K562 (cell line): ENCODE data around the gene NUDT22. TPM values are rescaled to one million over a fixed set of nuclear protein-coding genes. Genes with fewer than 3 reads are reported as not detected.

Experiments used
- BCOR ChIP-seq: fragments of 450-650 bp; IDR thresholded peaks from 2 replicates; pipeline ENCODE4 v1.6.1; 2016
- CBFA2T2 ChIP-seq: fragments of 450-650 bp; conservative IDR thresholded peaks from 2 replicates; pipeline ENCODE4 v1.6.1; 2017; ENCODE audit warnings: mild to moderate bottlenecking
- CBX1 ChIP-seq: sonication (generic); IDR thresholded peaks from 2 replicates; pipeline ENCODE4 v1.6.1; 2016; ENCODE audit warnings: antibody characterized with exemption, low read depth, mild to moderate bottlenecking
- CHD1 ChIP-seq: fragments of 200-600 bp; sonication (generic); IDR thresholded peaks from one replicate; pipeline ENCODE4 v1.6.1; 2012; ENCODE audit warnings: mild to moderate bottlenecking, moderate library complexity, low read length, inconsistent platforms
- CREB3 ChIP-seq: fragments of 450-650 bp; conservative IDR thresholded peaks from 2 replicates; pipeline ENCODE4 v1.6.1; 2016; ENCODE audit warnings: missing genetic modification characterization, low read depth, mild to moderate bottlenecking, missing compliant biosample characterization, moderate library complexity
- HES1 ChIP-seq: fragments of 450-650 bp; IDR thresholded peaks from 2 replicates; pipeline ENCODE4 v1.6.1; 2016; ENCODE audit warnings: low read depth, mild to moderate bottlenecking, moderate library complexity
- IFI16 ChIP-seq: fragments of 250-450 bp; sonication (Bioruptor Pico); IDR thresholded peaks from 2 replicates; pipeline ENCODE4 v2.1.2; 2022; ENCODE audit warnings: mild to moderate bottlenecking, inconsistent platforms
- MAFF ChIP-seq: IDR thresholded peaks from 2 replicates; pipeline ENCODE4 v1.6.1; 2012; ENCODE audit warnings: low read length, improper control_type of control experiment
- MBD2 ChIP-seq: sonication (generic); IDR thresholded peaks from 2 replicates; pipeline ENCODE4 v1.6.1; 2016; ENCODE audit warnings: low read depth, borderline replicate concordance
- MTF1 ChIP-seq: fragments of 250-450 bp; sonication (Bioruptor Pico); IDR thresholded peaks from 2 replicates; pipeline ENCODE4 v1.9.0; 2021; ENCODE audit warnings: moderate library complexity, mild to moderate bottlenecking, inconsistent platforms, borderline replicate concordance
- NFIX ChIP-seq: fragments of 250-450 bp; sonication (Bioruptor Pico); IDR thresholded peaks from 2 replicates; pipeline ENCODE4 v1.4.0; 2020; ENCODE audit warnings: low read depth, mild to moderate bottlenecking, moderate library complexity
- PURB ChIP-seq: sonication (generic); formaldehyde crosslinking; IDR thresholded peaks from 2 replicates; pipeline ENCODE4 v1.9.0; 2021; ENCODE audit warnings: low read depth, mild to moderate bottlenecking, missing genetic modification reagents
- RCOR1 ChIP-seq, 2 experiments: IDR thresholded peaks; 2 replicates each; pipeline ENCODE4 v1.6.1; 2012; ENCODE audit warnings: low read depth in 2 of 2, low read length in 2 of 2, borderline replicate concordance in 1 of 2, improper control_type of control experiment in 1 of 2
- SIN3B ChIP-seq: fragments of 450-650 bp; IDR thresholded peaks from 2 replicates; pipeline ENCODE4 v1.6.1; 2017; ENCODE audit warnings: low read depth, mild to moderate bottlenecking, moderate library complexity
- TEAD1 ChIP-seq, 2 experiments: fragments of 450-650 bp in 1 of 2; sonication (generic) in 1 of 2; formaldehyde crosslinking; IDR thresholded peaks; 2 replicates each; pipeline versions ENCODE4 v1.4.0 to v1.8.0; 2020 to 2022; ENCODE audit warnings: mild to moderate bottlenecking in 2 of 2, missing genetic modification reagents in 1 of 2
- TFE3 ChIP-seq: fragments of 450-650 bp; formaldehyde crosslinking; IDR thresholded peaks from 2 replicates; pipeline ENCODE4 v1.4.0; 2020; ENCODE audit warnings: mild to moderate bottlenecking, mixed read lengths
- YY1 ChIP-seq, 3 experiments: IDR thresholded peaks; 2 replicates each; pipeline ENCODE4 v1.6.1; 2011; ENCODE audit warnings: low read length in 2 of 3, mild to moderate bottlenecking in 2 of 3, moderate library complexity in 2 of 3, borderline replicate concordance in 1 of 3, control low read depth in 1 of 3, low read depth in 1 of 3; ENCODE audit not compliant: insufficient read depth in 3 of 3, insufficient replicate concordance in 2 of 3, control insufficient read depth in 1 of 3, insufficient read length in 1 of 3; ENCODE audit errors: extremely low read depth in 1 of 3
- ZC3H11A ChIP-seq: IDR thresholded peaks from 2 replicates; pipeline ENCODE4 v1.6.1; 2012; ENCODE audit warnings: low read depth, low read length, improper control_type of control experiment
- ZFP36 ChIP-seq: fragments of 150-350 bp; IDR thresholded peaks from 2 replicates; pipeline ENCODE4 v1.6.1; 2018; ENCODE audit warnings: low read length, low read depth; ENCODE audit not compliant: partially characterized antibody
- ZNF12 ChIP-seq: sonication (generic); formaldehyde crosslinking; IDR thresholded peaks from 2 replicates; pipeline ENCODE4 v1.4.0; 2020; ENCODE audit warnings: mild to moderate bottlenecking, missing genetic modification reagents
- ZNF253 ChIP-seq: fragments of 250-450 bp; sonication (Bioruptor Pico); conservative IDR thresholded peaks from 2 replicates; pipeline ENCODE4 v1.6.1; 2021; ENCODE audit warnings: mild to moderate bottlenecking
- ZNF3 ChIP-seq: fragments of 250-450 bp; sonication (Bioruptor Pico); IDR thresholded peaks from 2 replicates; pipeline ENCODE4 v1.5.0; 2021; ENCODE audit warnings: mild to moderate bottlenecking, moderate library complexity
- polyA plus RNA-seq, 8 experiments: library from polyadenylated mRNA; depleted of rRNA in 4 of 8; stranded (reverse) in 5 of 8; unstranded in 3 of 8; fragments of >200 nt; fragmentation: Nextera tagmentation in 2 of 8; fragmentation: Illumina TruSeq in 1 of 8; extraction: Ambion mirVana in 2 of 8; extraction: Trizol in 1 of 8; gene quantifications; 2 replicates each; pipeline versions ENCODE4 v1.2.1 to v1.2.3, GENCODE V29; 2011 to 2014; ENCODE audit warnings: inconsistent platforms in 1 of 8, missing spikeins in 1 of 8
- total RNA-seq, 7 experiments: library from RNA; depleted of rRNA in 6 of 7; stranded (reverse); fragments of >200 nt in 6 of 7; fragmentation: Illumina TruSeq in 2 of 7; extraction: Trizol in 2 of 7; gene quantifications; 2 replicates each; pipeline versions ENCODE4 v1.2.1 to v1.2.3, GENCODE V29; 2011 to 2021; ENCODE audit warnings: low replicate concordance in 1 of 7

The NUDT22 gene
- total and polyA plus RNA-seq, 9 of the 15 experiments (the other 6 are each of a cell fraction or from before 2014, with no cell fraction given) = 6.3 to 92.6 (median 37.4) TPM

DNA sequence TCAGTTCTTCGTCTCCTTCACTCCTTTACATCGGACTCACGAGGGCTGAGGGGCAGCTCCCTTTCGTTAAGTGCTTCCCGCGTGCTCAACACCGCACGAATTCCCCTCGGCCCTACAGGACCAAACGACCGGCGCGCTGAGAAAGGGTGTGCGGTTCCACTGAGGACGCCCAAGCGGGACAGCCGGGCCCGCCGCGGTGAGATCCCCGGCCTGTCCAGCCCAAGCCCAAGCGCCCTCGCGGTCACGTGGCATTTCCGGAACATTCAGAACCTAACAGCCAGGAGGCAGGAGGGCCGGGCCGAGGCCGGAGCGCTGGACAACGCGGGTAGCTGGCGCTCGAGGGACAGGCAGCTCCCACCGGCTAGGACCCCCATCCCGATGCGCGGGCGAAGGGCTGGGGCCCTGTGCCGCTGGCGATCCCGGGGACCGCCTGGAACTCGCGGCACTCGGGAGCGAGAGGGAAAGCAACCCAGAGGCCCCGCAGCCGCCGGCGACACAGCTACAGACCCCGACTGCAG, 40.8 kb upstream of the NUDT22 start (continued):
- TF ChIP-seq RCOR1 (IDR thresholded peaks at IDR 0.05; ENCODE audit: borderline replicate concordance in 1 of 2, low read depth in 2 of 2, low read length in 2 of 2) = no peak; a peak in 1 of 4 replicates
- no peak for TF ChIP-seq ZNF12 (CRISPR knock-in tag)
- no peak for TF ChIP-seq MBD2
- peak; percentile 59 for TF ChIP-seq CBFA2T2
- no peak for TF ChIP-seq MAFF
- peak; percentile 94 for TF ChIP-seq TFE3 (CRISPR knock-in tag)
- 0 out of 2 replicates have a peak, but pooled peaks have one; percentile 45 for TF ChIP-seq IFI16
- no peak for TF ChIP-seq ZFP36
- no peak for TF ChIP-seq ZNF253 (CRISPR knock-in tag)
- 0 out of 2 replicates have a peak, but pooled peaks have one; percentile 70 for TF ChIP-seq CBX1
- TF ChIP-seq MTF1 (CRISPR knock-in tag) = peak; percentile 60; the same call in 1 of the 2 replicates
- no peak for TF ChIP-seq PURB
- 0 out of 2 replicates have a peak, but pooled peaks have one; percentile 31 for TF ChIP-seq CREB3 (tag)
- TF ChIP-seq NFIX = no peak
- peak; percentile 62 for TF ChIP-seq CHD1
- no peak for TF ChIP-seq HES1
- peak; percentile 55 to 64; a peak in 3 of 4 replicates for TF ChIP-seq TEAD1 (CRISPR knock-in tag; IDR thresholded peaks at IDR 0.05)
- TF ChIP-seq ZNF3 (CRISPR knock-in tag) = no peak
- TF ChIP-seq BCOR = peak; percentile 70
- TF ChIP-seq SIN3B = peak; percentile 63; the same call in 1 of the 2 replicates
- no peak for TF ChIP-seq ZC3H11A
- peak in 1 of 3 experiments; percentile 72 for TF ChIP-seq YY1 (IDR thresholded peaks at IDR 0.05; ENCODE audit: borderline replicate concordance in 1 of 3, control insufficient read depth in 1 of 3, extremely low read depth in 1 of 3, insufficient read depth in 3 of 3, insufficient read length in 1 of 3, insufficient replicate concordance in 2 of 3, low read depth in 1 of 3, low read length in 2 of 3)
